ENCODE results near the gene SAMD14.
A peak's percentile ranks its signal among the peaks of the same experiment; 100 is the strongest.

Gene SAMD14

DNA sequence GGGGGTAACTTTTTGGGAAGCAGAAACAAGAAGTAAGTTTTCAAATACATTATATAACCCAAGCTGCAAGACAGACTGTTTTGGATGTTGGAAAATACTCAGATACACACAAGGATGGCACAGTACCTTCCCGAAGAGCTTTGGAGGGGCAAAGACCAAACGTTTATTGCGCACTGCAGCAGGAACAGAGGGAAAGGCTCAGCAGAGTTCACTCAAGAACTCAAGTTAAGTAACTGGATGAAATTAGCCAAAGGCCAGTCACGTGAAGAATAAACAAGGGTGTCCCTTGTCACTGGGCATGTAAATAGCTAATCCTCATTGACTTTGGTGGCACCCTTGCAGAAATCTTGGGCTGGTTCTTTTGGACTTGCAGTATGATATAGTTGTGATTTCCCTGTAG lies 32.0 kb downstream of the SAMD14 start:
- DNase-seq (ENCODE audit: extremely low read depth in 1 of 2, low read depth in 1 of 2): no peak

DNA sequence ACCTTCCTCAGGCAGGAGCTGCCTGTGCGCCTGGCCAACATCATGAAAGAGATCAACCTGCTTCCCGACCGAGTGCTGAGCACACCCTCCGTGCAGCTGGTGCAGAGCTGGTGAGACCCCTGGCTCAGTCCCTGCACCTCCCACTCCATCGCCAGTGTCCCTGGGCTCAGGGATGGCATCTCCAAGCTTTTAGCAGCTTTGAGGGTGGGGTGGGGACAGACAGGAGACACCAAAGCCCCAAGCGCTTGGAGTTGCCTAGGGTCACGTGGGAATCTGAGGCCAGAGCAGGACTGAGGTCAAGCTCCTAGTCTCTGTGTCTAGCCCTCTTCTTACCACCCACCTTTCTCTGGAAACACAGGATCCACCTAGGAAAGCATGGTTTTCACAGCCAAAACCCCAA lies 32.5 kb downstream of the SAMD14 start:
- no peak for DNase-seq (ENCODE audit: extremely low read depth in 1 of 2, low read depth in 1 of 2)

DNA sequence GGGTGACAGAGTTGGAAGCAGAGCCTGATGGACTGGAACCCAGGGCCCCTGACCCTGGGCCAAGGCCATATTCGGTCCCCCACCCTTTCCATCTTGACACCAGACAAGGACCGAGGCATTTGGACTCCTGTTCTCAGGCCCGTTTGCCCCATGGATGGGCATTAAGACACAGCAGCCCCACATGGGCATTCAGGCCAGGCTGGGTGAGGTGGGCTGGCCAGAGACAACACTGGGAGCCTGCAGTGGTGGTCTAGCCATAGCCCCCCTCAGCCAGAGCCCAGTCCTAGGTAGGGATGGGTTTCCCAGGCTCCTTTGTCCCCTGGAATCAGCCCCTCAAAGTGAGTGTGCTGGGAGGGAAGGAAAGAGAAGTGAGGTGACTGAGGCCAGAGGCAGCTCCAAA lies 33.2 kb downstream of the SAMD14 start:
- no peak for DNase-seq (ENCODE audit: extremely low read depth in 1 of 2, low read depth in 1 of 2)

DNA sequence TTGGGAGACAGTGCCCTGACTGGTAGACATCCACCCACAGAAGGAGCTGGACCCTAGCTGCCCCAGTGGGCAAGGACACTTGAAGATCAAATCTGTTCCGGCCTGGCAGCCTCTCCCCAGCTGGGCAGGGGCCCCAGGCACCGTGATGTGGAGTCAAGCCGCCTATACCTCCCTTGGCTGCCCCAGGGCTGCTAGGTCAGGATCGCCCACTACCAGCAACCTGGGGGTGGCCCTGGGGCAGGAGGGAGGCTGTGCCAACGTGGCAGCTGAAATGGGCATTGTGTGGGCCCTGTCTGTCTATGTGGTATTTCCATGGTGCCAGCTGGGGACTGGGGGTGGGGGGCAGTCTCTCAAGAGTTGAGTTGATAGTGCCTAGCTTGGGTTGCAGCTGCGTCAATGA lies 33.9 kb downstream of the SAMD14 start:
- DNase-seq (ENCODE audit: extremely low read depth in 1 of 2, low read depth in 1 of 2): no peak

DNA sequence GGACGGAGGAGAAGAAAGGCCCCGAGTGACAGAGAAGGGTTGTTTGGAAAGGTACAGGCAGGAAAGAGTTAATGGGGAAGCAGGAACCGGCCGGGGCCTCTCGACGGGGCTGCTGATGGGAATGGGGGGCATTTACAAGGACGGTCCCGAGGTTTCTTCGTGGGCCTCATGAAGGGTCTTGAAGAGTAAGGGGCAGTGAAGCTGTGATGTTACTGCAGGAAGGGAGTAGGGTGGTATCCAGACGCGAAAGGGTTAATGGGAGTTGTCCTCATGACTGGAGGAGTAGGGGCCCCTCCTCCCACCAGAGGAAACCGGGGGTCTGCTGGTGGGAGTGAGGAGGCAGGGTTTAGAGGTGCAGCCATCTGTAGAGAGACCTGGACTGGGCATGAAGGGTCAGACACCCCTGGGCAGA lies 34.3 kb downstream of the SAMD14 start:
- DNase-seq (ENCODE audit: extremely low read depth in 1 of 2, low read depth in 1 of 2): no peak

DNA sequence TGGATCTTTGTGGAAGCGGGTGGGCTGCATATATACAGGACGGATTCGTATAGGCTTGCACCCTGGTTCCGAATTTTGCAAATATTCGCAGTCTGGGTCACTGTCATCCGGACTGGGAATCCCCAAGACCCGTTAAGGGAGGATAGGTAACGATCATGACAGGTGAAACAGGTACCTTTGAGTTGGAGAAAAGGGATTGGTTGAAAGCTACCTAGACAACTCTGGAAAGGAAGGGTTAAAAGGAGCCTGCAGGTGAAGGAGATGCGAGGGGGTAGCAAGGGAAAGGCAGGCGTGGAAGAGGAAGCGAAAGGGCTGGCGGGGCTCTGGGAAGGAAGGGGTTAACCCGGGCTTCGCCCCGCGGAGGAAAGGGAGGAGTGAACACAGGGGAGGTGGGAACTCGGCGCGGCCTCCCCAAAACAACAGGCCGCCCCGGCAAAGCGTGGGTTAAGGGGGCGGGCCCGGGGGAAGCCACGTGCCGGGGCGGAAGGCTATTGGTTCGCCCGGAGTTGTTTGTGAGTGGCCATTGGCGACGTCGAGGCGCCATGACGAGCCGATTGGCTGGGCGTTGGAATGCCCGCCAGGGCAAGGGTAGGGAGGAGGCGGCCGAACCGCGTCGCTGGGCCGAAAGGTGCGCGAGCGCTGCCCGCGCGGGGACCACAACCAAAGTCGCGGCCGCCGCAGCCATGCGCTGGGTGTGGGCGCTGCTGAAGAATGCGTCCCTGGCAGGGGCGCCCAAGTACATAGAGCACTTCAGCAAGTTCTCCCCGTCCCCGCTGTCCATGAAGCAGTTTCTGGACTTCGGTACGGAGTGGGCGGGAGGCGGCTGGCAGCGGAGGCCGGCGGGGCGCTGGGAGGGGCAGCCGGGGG lies 35.0 kb downstream of the SAMD14 start, which contains the start of gene PDK2:
PDK2 (plus strand) TSS at position 599 of the 867 bp plus-strand sequence; CDS start at position 684, 85 bp downstream.
- peak; percentile 90 to 91 for DNase-seq (ENCODE audit: extremely low read depth in 1 of 2, low read depth in 1 of 2)

DNA sequence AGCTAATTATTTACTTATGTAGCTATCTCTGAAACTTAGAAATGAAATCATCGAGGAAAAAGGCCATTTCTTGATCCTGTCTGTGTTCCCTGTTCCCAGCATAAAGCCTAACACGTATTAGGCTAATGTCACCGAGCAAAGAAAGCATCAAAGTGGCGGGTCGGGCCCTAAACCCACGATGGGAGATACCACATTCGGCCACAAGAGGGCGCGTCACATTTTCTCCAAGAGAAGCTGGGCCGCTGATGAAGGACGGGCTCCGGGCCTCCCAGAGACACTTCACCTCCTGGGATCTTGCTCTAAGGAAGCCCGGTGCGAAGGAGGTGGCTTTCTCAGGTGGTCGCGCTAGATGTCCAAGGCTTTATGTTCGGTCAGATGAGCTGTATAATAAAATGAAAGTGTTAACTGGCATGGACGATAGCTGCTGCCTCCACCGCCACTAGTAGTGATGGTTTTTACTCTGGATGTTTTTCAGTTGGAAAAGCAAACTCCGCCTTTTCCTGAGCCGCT lies 35.7 kb downstream of the SAMD14 start:
- peak; percentile 61 to 80 for DNase-seq (ENCODE audit: extremely low read depth in 1 of 2, low read depth in 1 of 2)

DNA sequence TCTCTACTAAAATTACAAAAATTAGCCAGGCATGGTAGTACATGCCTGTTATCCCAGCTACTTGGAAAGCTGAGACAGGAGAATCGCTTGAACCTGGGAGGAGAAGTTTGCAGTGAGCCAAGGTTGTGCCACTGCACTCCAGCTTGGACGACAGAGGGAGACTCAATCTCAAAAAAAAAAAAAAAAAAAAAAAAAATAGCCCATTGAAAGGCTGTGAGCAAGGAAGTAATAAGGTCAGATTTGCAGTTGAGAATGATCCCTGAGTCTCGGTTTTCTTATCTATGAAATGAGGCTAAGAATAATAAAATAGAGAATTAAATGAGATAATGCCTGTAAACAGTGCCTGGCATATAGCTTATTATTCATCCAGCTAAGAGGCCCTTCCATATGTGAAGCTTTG lies 36.2 kb downstream of the SAMD14 start:
- no peak for DNase-seq (ENCODE audit: extremely low read depth in 1 of 2, low read depth in 1 of 2)

DNA sequence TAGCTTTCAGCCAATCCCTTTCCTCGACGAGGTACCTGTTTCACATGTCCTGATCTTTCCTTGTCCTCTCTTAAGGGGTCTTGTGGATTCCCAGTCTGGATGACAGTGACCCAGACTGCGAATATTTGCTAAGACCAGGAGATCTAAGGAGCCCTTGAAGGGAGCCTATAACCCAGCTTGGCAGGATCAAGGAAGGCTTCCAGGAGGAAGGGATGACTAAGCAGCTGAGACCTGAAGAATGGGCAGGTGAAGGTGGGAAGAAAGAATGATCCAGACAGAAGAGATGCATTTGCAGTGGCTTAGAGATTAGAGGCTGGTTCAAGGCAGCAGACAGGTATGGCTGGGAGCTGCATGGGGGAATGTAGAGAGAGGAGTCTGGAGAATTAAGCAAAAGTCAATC lies 36.7 kb downstream of the SAMD14 start:
- no peak for DNase-seq (ENCODE audit: extremely low read depth in 1 of 2, low read depth in 1 of 2)

DNA sequence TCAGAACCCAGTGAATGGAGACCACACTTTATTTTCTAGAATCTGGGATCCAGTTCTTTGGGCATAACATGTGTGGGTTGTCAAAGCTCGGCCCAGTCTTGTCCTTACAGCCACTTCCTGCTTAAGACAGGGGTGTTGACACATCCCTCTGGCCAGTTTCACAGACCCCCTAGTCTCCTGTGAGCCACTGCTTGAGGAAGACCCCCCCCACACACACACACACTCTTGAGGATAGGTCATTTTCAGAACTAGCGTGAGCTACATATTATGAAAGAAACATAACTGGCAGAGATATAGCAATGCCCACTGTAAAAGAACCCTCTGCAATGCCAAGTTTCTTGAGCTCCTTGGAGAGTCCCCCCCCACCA lies 38.1 kb downstream of the SAMD14 start:
- DNase-seq (ENCODE audit: extremely low read depth in 1 of 2, low read depth in 1 of 2): no peak

DNA sequence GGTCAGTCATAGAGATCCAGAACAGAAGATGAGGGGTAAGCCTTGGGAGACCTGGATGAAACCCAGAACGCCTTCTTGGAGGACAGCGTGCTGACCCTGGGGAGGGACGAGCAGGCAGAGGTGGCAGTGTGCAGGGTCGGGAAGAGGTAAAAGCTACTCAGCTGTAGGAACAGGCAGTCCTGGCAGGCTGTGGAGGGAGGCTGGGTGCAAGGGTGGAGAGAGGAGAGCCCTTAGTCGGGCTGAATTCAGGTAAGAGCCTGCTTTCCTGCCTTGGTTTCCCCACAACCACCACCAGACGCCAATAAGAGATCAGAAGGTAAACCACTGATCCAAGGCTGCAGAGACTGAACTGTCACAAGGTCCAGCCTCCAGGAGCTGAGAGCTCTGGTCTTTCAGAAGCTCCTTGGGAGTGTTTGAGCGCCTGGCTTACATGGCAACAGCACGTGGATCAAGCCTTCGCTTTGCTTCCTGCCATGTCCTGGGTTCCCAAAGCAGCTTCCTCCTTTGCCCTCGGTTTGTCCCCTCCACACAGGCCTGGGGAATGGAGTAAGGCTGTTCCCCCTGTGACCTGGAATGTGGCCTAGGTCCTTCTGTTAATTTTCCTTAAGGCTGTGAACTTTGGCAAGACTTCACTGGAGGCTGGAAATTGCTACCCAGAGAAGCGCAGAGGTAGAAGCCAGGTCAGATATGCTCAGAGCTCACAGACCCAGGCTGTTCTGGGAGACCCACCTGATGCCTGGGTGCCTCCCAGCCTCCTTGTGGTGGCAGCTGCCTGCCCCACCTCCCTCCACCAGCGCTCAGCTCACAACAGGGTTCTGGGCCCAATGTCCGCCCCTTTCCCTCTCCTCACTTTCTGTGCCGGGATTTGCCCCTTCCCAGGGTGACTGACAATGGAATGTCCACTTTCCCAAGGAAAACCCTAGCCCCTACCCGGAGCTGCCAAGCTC lies 38.7 kb downstream of the SAMD14 start:
- no peak for DNase-seq (ENCODE audit: extremely low read depth in 1 of 2, low read depth in 1 of 2)

DNA sequence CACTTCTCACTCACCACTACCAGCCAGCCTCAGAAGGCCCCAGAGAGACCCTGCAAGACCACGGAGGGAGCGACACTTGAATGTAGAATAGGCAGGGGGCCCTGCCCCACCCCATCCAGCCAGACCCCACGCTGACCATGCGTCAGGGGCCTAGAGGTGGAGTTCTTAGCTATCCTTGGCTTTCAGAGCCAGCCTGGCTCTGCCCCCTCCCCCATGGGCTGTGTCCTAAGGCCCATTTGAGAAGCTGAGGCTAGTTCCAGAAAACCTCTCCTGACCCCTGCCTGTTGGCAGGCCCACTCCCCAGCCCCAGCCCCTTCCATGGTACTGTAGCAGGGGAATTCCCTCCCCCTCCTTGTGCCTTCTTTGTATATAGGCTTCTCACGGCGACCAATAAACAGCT lies 39.9 kb downstream of the SAMD14 start:
- DNase-seq (ENCODE audit: extremely low read depth in 1 of 2, low read depth in 1 of 2): no peak

DNA sequence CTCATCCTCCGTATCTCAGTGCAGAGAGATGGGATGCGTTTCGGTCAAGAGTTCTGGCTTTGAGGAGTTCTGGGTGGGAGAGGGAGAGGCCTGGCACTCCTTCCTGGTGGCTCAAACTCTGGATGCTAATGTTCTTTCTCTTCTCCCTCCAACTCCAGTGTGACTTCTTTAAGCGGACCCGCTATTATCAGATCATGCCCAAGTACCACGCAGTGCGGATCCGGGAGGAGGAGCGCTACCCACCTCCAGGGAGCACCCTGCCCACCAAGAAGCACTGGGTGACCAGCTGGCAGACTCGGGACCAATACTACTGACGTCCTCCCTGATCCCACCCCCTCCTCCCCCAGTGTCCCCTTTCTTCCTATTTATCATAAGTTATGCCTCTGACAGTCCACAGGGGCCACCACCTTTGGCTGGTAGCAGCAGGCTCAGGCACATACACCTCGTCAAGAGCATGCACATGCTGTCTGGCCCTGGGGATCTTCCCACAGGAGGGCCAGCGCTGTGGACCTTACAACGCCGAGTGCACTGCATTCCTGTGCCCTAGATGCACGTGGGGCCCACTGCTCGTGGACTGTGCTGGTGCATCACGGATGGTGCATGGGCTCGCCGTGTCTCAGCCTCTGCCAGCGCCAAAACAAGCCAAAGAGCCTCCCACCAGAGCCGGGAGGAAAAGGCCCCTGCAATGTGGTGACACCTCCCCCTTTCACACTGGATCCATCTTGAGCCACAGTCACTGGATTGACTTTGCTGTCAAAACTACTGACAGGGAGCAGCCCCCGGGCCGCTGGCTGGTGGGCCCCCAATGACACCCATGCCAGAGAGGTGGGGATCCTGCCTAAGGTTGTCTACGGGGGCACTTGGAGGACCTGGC lies 40.8 kb downstream of the SAMD14 start:
- no peak for DNase-seq (ENCODE audit: extremely low read depth in 1 of 2, low read depth in 1 of 2)

DNA sequence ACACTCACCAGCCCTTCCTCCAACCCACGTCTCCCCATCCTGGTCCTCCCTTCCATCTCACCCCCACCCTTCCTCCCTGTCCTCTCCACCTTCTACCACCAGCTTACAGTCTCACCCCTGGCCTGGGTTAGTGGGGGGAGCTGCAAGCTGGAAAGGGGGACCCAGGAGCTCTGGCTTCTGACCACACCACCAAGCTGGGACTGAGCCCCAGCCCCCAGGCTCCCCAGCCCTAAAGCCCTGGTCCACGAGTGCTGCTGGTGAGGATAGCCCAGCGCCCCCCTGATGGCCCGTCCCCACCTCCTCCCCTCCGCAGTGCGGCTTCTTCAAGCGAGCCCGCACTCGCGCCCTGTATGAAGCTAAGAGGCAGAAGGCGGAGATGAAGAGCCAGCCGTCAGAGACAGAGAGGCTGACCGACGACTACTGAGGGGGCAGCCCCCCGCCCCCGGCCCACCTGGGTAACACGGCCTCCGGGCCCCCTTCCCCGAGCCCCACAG lies 42.0 kb downstream of the SAMD14 start:
- no peak for DNase-seq (ENCODE audit: extremely low read depth in 1 of 2, low read depth in 1 of 2)

DNA sequence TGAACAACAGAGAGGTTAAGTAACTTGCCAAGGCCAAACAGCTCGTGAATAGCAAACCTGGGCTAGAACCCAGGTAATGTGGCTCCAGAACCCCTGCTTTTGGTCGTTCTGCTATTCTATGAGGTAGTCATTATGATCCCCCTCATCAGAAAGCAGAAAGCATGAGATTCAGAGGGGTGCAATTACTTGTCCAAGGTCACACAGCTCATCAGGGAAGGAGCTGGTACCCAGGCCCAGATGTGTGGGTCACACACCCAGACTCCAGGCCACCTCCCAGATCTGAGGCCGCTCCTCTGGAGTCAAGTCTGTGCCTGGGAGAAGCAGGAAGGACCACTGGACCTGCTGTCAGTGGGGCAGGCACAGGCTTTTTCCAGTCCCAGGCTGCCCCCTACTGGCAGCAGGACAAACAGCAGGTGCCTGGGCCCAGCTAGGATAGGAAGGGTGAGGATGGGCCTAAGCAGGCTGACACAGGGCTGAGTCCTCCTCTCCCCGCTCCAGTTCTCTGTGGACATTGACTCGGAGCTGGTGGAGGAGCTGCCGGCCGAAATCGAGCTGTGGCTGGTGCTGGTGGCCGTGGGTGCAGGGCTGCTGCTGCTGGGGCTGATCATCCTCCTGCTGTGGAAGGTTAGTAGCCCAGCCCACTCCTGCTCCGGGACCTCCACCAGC lies 42.6 kb downstream of the SAMD14 start:
- peak; percentile 43 to 53 for DNase-seq (ENCODE audit: extremely low read depth in 1 of 2, low read depth in 1 of 2)

DNA sequence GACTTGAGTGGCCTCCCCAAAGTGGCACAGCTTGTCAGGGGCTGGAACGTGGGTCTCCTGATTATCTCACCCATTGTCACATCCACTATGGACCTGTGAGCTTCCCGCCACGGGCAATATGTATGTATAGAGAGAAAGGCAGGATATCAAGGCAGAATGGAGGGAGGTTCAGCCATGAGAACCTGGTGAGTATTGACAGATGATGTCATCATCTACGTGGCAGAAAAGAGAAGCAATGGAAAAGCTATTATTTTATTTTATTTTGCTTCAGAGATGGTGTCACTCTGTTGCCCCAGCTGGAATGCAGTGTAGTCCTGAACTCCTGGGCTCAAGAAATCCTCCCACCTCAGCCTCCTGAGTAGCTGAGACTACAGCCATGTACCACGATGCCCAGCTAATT lies 48.2 kb downstream of the SAMD14 start:
- no peak for DNase-seq (ENCODE audit: extremely low read depth in 1 of 2, low read depth in 1 of 2)

DNA sequence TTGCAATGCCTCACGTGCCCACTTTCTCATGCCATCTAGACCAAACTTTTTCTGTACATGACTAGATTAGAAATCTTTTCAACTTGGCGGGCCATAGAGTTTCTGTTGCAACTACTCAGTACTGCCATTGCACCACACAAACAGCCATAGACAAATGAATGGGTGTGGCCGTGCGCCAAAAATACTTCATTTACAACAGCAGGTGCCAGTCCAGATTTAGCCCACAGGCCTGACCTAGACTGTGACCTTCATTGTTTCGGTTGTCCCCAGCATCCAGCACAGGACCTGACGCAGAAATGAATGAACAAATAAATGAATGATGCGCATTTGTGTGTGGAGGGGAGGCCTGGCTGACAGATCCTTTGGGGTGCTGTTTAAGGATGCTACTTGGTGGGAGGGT lies 49.1 kb downstream of the SAMD14 start:
- no peak for DNase-seq (ENCODE audit: extremely low read depth in 1 of 2, low read depth in 1 of 2)

DNA sequence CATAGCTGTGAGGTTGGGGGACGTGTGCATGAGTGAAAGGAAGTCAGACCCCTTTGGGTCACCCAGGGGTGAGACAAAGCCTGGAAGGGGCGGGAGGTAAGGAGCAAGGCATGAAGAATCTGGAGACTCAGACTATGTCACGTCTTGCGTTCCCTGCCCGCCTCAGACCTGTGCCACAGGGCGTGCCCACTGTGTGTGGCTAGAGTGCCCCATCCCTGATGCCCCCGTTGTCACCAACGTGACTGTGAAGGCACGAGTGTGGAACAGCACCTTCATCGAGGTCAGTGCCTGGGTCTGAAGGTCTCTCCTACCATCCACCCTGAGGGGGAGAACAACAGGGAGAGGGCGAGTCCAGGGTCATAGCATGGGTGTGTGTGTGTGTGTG lies 49.9 kb downstream of the SAMD14 start:
- DNase-seq (ENCODE audit: extremely low read depth in 1 of 2, low read depth in 1 of 2): no peak

DNA sequence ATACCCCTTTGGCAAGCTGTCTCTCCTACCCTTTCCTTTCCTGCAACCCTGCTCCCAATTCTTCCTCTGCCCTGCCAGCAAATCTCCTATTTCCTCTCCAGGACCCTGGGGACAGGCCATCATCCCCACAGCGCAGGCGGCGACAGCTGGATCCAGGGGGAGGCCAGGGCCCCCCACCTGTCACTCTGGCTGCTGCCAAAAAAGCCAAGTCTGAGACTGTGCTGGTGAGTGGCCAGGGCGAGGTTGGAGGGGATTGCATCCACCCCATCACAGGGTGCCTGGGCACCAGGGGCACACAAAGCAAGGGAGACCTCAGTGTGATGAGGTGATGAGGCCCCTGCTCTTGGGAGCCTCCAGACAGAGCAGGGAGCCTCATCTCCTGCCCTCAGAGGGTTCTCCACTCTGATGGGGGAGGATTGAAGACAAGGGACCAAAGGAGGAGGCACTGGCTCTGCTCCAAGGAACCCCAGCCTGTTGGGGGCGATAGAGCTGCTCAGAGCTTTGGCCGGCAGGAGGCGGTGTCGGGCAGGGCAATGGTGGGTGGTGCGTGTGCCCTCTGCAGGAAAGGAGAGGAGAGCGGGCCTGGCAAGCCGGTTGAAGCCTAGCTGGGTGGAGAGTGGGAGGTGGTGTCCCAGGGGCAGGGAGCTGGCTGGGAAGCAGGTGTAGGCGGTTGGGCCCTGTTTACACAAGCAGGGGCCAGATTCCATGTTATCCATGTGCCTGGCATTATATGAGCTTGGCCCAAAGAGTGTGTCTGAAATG lies 50.4 kb downstream of the SAMD14 start:
- no peak for DNase-seq (ENCODE audit: extremely low read depth in 1 of 2, low read depth in 1 of 2)

All from stimulated activated CD8-positive, alpha-beta memory T cell treated with anti-CD3 and anti-CD28 coated beads, Interleukin-7, amount 100 ng/mL, for 48 hours (primary cell).